CD8-positive, alpha-beta memory T cell (primary cell): ENCODE data around the gene SH2D1A. TPM values are rescaled to one million over a fixed set of nuclear protein-coding genes. Genes with fewer than 3 reads are reported as not detected.
"Not testable (repeated sequence)": the region's sequence is repeated elsewhere in the genome, so short reads cannot be mapped to it uniquely, and the experiment has no call there.

Source experiments
- CTCF ChIA-PET: fragments of 350-600 bp; sonication (Branson Sonifier 250); formaldehyde crosslinking; loops from one replicate; lab custom pipeline; 2021; ENCODE audit warnings: antibody characterized with exemption; lab: Charles Lee
- POLR2A ChIA-PET: fragments of 350-600 bp; sonication (Branson Sonifier 250); formaldehyde crosslinking; loops from one replicate; lab custom pipeline; 2021; ENCODE audit warnings: antibody characterized with exemption; lab: Charles Lee
- DNase-seq, 5 donors: peaks; one replicate each; pipeline versions ENCODE4 v3.0.0 to v3.0.0-alpha.2; 2020 to 2022; ENCODE audit warnings: mixed read lengths in 1 of 5
- H3K27ac ChIP-seq: one replicate; pipeline ENCODE4 v1.7.0; 2013; ENCODE audit warnings: low read depth, mild to moderate bottlenecking, low read length, moderate library complexity
- H3K27me3 ChIP-seq: 2 replicates; pipeline ENCODE4 v1.7.0; 2013; ENCODE audit warnings: low read length, mild to moderate bottlenecking; ENCODE audit not compliant: insufficient read depth, poor library complexity, severe bottlenecking
- H3K36me3 ChIP-seq: 2 replicates; pipeline ENCODE4 v1.7.0; 2013; ENCODE audit warnings: mild to moderate bottlenecking, low read length, moderate library complexity; ENCODE audit not compliant: insufficient read depth
- H3K4me1 ChIP-seq: 2 replicates; pipeline ENCODE4 v1.7.0; 2013; ENCODE audit warnings: mild to moderate bottlenecking, low read length, moderate library complexity; ENCODE audit not compliant: insufficient read depth
- H3K4me3 ChIP-seq: 2 replicates; pipeline ENCODE4 v1.7.0; 2013; ENCODE audit warnings: mild to moderate bottlenecking, low read length
- H3K9me3 ChIP-seq: 2 replicates; pipeline ENCODE4 v1.7.0; 2013; ENCODE audit warnings: mild to moderate bottlenecking, low read length
- H3K27ac Mint-ChIP-seq, 8 donors: one replicate each; pipeline ENCODE4 v1.8.0; 2020 to 2021; ENCODE audit warnings: mixed read lengths in 8 of 8, mild to moderate bottlenecking in 6 of 8, inconsistent platforms in 3 of 8, moderate library complexity in 3 of 8
- H3K27me3 Mint-ChIP-seq, 2 donors: one replicate each; pipeline ENCODE4 v1.8.0; 2020 to 2021; ENCODE audit warnings: mixed read lengths in 2 of 2, mild to moderate bottlenecking in 1 of 2, moderate library complexity in 1 of 2
- H3K36me3 Mint-ChIP-seq, 3 donors: one replicate each; pipeline ENCODE4 v1.8.0; 2020 to 2021; ENCODE audit warnings: mixed read lengths in 3 of 3, inconsistent platforms in 1 of 3, mild to moderate bottlenecking in 1 of 3
- H3K4me1 Mint-ChIP-seq, 3 donors: one replicate each; pipeline ENCODE4 v1.8.0; 2020 to 2021; ENCODE audit warnings: mixed read lengths in 3 of 3, inconsistent platforms in 1 of 3, mild to moderate bottlenecking in 1 of 3
- H3K4me3 Mint-ChIP-seq, 7 donors: one replicate each; pipeline ENCODE4 v1.8.0; 2020 to 2021; ENCODE audit warnings: mixed read lengths in 7 of 7, mild to moderate bottlenecking in 6 of 7, moderate library complexity in 4 of 7, inconsistent platforms in 2 of 7
- H3K9me3 Mint-ChIP-seq, 5 donors: one replicate each; pipeline ENCODE4 v1.8.0; 2020 to 2022; ENCODE audit warnings: mixed read lengths in 5 of 5, mild to moderate bottlenecking in 3 of 5, moderate library complexity in 2 of 5, inconsistent platforms in 1 of 5
- polyA plus RNA-seq: library from polyadenylated mRNA; unstranded; fragments of 300-500 nt; fragmentation: Illumina TruSeq; gene quantifications from one replicate; pipeline ENCODE4 v1.2.3, GENCODE V29; 2021
- total RNA-seq, 2 experiments: library from RNA; stranded (reverse); gene quantifications; one replicate each; pipeline ENCODE4 v1.2.3, GENCODE V29; 2021

Gene SH2D1A
- total RNA-seq (10 to 100 TPM; 90.2 to 94.6 TPM), polyA plus RNA-seq (151 TPM)

DNA sequence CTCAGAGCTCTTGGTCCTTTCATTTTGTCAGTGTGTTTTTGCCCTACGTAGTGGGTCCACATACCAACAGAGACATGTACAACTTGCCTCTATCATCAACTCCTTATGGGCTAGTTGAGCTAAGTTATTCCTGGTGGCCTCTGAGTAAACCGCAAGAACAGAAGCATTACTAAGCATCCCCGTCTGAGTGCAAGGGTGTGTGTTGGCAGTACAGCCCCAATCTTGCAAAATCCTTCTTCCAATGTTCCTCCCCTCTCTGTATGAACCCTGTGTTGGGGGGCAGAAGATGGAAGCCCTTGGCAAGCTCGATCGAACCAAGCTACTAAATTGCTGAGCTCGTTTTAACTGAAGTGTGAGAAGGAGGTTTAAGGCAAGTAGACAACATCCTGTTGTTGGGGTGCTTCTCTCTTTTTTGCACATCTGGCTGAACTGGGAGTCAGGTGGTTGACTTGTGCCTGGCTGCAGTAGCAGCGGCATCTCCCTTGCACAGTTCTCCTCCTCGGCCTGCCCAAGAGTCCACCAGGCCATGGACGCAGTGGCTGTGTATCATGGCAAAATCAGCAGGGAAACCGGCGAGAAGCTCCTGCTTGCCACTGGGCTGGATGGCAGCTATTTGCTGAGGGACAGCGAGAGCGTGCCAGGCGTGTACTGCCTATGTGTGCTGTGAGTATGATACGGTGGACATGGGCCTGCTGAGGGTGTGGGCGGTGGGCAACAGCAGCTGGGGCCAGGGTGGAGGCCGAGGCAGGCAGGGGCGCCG is at the start of gene SH2D1A:
Gene SH2D1A (plus strand): TSS at position 447 of the 760 bp plus-strand sequence. CDS start 80 bp downstream, at position 527.
- no peaks in the 10 kb centered on the region for H3K27me3 Mint-ChIP-seq
- DNase-seq: peak in 3 of 5 donors; percentile 43 to 54 (median 43)
- H3K36me3 Mint-ChIP-seq: peaks cover 0 to 26% (median 0%) of the 10 kb centered on the region in 3 donors
- Histone ChIP-seq H3K27ac (peak within 1 kb of the TSS; percentile 72), H3K27me3 (no peaks in the 10 kb centered on the region), H3K36me3 (no peaks in the 10 kb centered on the region), H3K4me1 (peaks cover 47% of the 10 kb centered on the region), H3K4me3 (peak within 1 kb of the TSS; percentile 73), H3K9me3 (no peaks in the 10 kb centered on the region)
- no peaks in the 10 kb centered on the region for H3K9me3 Mint-ChIP-seq
- H3K27ac Mint-ChIP-seq: peak within 1 kb of the TSS; percentile 83 to 96 (median 95)
- H3K4me3 Mint-ChIP-seq: peak within 1 kb of the TSS; percentile 93 to 100 (median 97)
- peaks cover 46 to 54% (median 53%) of the 10 kb centered on the region in 3 donors for H3K4me1 Mint-ChIP-seq
- ChIA-PET POLR2A (interaction anchor here (0.7 to 1.6 kb wide), 3 partner anchors 9 to 485 kb away, joined by 4 to 9 read pairs (median 5); no protein-coding TSS in a partner anchor), CTCF (interaction anchor here (0.9 to 1.7 kb wide), 8 partner anchors 11 to 513 kb away, joined by 3 to 7 read pairs (median 3); no protein-coding TSS in a partner anchor)

DNA sequence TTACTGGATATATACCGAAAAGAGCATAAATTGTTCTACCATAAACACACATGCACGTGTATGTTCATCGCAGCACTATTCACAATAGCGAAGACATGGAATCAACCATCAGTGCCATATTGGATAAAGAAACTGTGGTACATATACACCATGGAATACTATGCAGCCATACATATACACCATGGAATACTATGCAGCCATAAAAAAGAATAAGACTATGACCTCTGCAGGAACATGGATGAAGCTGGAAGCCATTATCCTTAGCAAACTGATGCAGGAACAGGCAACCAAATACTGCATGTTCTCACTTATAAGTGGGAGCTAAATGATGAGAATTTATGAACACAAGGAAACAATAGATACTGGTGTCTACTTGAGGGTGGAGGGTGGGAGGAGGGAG is 47.0 kb upstream of the SH2D1A start:
- H3K9me3 Mint-ChIP-seq, H3K4me1 ChIP-seq, H3K36me3 Mint-ChIP-seq, H3K27me3 ChIP-seq, H3K4me3 ChIP-seq, DNase-seq, H3K4me3 Mint-ChIP-seq, H3K27me3 Mint-ChIP-seq, POLR2A ChIA-PET, H3K36me3 ChIP-seq, H3K9me3 ChIP-seq, H3K27ac ChIP-seq, CTCF ChIA-PET: not testable (repeated sequence)
- Mint-ChIP-seq H3K27ac (peak overlapping the region in 1 of 8 donors; percentile 26), H3K4me1 (peaks cover 19 to 35% (median 34%) of the 10 kb centered on the region in 3 donors)

DNA sequence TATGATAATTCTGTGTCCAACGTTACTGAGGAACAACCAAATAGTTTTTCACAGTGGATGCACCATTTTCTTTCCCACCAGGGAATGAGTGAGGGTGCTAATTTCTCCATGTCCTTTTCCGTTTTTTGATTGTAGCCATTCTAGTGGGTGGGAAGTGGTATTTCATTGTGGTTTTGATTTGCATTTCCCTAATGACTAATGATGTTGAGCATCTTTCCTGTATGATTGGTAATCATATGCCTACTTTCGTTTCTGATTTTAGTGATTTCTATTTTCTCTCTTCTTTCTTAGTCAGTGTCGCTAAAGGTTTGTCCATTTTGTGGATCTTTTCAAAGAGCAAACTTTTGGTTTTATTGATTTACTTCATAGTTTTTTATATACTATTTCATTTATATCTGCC is 46.0 kb upstream of the SH2D1A start:
- Mint-ChIP-seq H3K27ac (peak overlapping the region; percentile 30 to 91 (median 76)), H3K36me3 (no peaks in the 10 kb centered on the region), H3K4me3 (peak overlapping the region; percentile 51 to 77 (median 66)), H3K27me3 (no peaks in the 10 kb centered on the region), H3K4me1 (peaks cover 19 to 39% (median 36%) of the 10 kb centered on the region in 3 donors), H3K9me3 (peaks cover 0 to 5% (median 0%) of the 10 kb centered on the region in 5 donors)
- Histone ChIP-seq H3K27ac (no peak overlapping the region), H3K9me3 (no peaks in the 10 kb centered on the region), H3K4me3 (no peak overlapping the region), H3K27me3 (no peaks in the 10 kb centered on the region), H3K36me3 (no peaks in the 10 kb centered on the region), H3K4me1 (no peaks in the 10 kb centered on the region)
- peak in 1 of 5 donors; percentile 39 for DNase-seq
- ChIA-PET POLR2A (interaction anchor here (0.6 kb wide), 1 partner anchor 207 kb away, joined by 8 read pairs; no protein-coding TSS in a partner anchor), CTCF (no interaction called here)

DNA sequence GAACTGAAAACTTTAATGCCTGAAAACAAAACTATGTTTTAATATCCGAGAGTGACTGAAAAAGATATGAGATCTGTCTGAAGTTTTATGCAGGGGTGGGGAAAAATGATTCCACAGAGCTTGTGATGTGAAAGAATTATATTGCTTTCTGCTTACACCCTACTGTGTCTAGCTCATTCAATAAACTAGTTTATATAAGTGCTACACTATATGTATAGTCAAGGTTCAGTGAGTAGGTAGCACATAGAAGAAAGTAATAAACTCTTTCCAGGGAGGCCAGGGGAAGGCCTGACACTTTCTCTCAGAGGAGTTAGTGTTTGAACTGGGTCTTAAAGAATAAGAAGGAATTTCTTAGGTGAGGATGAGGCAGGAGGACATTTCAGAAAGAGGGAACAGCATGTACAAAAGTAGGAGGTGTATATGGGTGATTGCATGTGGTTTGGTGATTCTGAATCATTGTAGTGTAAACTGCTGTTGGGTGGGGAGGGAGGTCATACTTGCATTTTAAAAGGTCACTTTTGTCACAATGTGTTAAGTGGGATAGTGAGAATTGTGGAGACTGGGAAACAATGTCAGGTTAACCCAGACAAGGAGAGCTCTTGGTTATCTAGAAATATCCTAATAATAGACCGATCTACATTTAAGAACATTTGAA is 39.0 kb upstream of the SH2D1A start:
- Histone ChIP-seq H3K27ac (no peak overlapping the region), H3K27me3 (no peaks in the 10 kb centered on the region), H3K4me3 (no peak overlapping the region), H3K4me1 (no peaks in the 10 kb centered on the region), H3K36me3 (no peaks in the 10 kb centered on the region), H3K9me3 (no peaks in the 10 kb centered on the region)
- peaks cover 0 to 4% (median 0%) of the 10 kb centered on the region in 3 donors for H3K36me3 Mint-ChIP-seq
- H3K9me3 Mint-ChIP-seq: no peaks in the 10 kb centered on the region
- peak overlapping the region in 1 of 8 donors; percentile 39 for H3K27ac Mint-ChIP-seq
- CTCF ChIA-PET: no interaction called here
- no peak overlapping the region for H3K4me3 Mint-ChIP-seq
- POLR2A ChIA-PET: no interaction called here
- H3K27me3 Mint-ChIP-seq: peaks cover 0 to 10% of the 10 kb centered on the region in 2 donors
- no peak for DNase-seq
- peaks cover 0 to 33% (median 26%) of the 10 kb centered on the region in 3 donors for H3K4me1 Mint-ChIP-seq

DNA sequence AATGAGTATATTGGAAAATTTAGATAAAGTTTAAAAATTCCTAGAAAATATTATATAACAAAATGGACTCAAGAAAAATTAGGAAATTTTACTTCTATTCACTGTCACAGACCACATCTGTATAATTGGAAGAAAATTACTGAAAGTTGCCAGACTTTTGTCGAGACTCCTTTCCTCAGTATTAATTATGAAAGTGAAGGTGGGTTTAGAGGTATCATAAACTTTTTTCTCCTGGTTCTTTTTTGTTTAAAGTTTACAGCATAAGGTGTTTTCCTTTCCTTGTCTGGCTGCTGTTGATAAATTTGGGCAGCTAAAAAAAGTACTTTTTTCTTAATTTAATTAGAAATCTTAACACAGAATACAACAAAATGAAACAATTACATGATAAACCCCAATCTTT is 20.6 kb upstream of the SH2D1A start:
- Mint-ChIP-seq H3K27me3 (peaks cover 0 to 3% of the 10 kb centered on the region in 2 donors), H3K27ac (no peak overlapping the region), H3K4me1 (peaks cover 6 to 35% (median 25%) of the 10 kb centered on the region in 3 donors), H3K36me3 (no peaks in the 10 kb centered on the region), H3K9me3 (no peaks in the 10 kb centered on the region), H3K4me3 (no peak overlapping the region)
- no peak overlapping the region for H3K4me3 ChIP-seq
- CTCF ChIA-PET: interaction anchor here (1.0 kb wide), 1 partner anchor 102 kb away, joined by 3 read pairs; no protein-coding TSS in a partner anchor
- no peak overlapping the region for H3K27ac ChIP-seq
- no peaks in the 10 kb centered on the region for H3K36me3 ChIP-seq
- no peaks in the 10 kb centered on the region for H3K9me3 ChIP-seq
- no peak for DNase-seq
- no peaks in the 10 kb centered on the region for H3K4me1 ChIP-seq
- H3K27me3 ChIP-seq: no peaks in the 10 kb centered on the region
- POLR2A ChIA-PET: no interaction called here

DNA sequence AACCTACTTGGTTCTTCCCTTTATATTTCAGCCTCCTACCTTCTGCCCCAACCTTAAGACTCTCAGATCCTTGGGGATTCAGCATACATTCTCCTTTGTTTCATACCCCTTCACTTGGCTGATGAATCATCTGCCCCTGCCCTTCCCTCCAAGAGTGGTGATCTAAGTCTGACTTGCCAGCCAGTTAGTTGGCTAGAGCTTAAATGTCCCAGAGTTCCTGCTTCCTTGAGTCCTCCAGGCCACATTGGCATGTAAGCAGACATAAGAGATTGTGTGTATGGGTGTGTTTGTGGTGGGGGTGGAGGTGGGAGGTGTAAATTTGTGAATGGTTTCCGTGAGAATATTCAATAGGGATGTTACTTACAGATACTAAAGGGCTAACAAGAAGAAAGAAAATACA is 17.6 kb upstream of the SH2D1A start:
- H3K36me3 Mint-ChIP-seq: no peaks in the 10 kb centered on the region
- Histone ChIP-seq H3K36me3 (no peaks in the 10 kb centered on the region), H3K4me1 (no peaks in the 10 kb centered on the region), H3K27me3 (no peaks in the 10 kb centered on the region), H3K4me3 (no peak overlapping the region), H3K9me3 (no peaks in the 10 kb centered on the region), H3K27ac (no peak overlapping the region)
- DNase-seq: no peak
- ChIA-PET POLR2A (no interaction called here), CTCF (no interaction called here)
- H3K4me1 Mint-ChIP-seq: peaks cover 10 to 39% (median 31%) of the 10 kb centered on the region in 3 donors
- H3K27ac Mint-ChIP-seq: peak overlapping the region in 3 of 8 donors; percentile 38 to 58 (median 46)
- peaks cover 0 to 3% of the 10 kb centered on the region in 2 donors for H3K27me3 Mint-ChIP-seq
- H3K9me3 Mint-ChIP-seq: no peaks in the 10 kb centered on the region
- no peak overlapping the region for H3K4me3 Mint-ChIP-seq

DNA sequence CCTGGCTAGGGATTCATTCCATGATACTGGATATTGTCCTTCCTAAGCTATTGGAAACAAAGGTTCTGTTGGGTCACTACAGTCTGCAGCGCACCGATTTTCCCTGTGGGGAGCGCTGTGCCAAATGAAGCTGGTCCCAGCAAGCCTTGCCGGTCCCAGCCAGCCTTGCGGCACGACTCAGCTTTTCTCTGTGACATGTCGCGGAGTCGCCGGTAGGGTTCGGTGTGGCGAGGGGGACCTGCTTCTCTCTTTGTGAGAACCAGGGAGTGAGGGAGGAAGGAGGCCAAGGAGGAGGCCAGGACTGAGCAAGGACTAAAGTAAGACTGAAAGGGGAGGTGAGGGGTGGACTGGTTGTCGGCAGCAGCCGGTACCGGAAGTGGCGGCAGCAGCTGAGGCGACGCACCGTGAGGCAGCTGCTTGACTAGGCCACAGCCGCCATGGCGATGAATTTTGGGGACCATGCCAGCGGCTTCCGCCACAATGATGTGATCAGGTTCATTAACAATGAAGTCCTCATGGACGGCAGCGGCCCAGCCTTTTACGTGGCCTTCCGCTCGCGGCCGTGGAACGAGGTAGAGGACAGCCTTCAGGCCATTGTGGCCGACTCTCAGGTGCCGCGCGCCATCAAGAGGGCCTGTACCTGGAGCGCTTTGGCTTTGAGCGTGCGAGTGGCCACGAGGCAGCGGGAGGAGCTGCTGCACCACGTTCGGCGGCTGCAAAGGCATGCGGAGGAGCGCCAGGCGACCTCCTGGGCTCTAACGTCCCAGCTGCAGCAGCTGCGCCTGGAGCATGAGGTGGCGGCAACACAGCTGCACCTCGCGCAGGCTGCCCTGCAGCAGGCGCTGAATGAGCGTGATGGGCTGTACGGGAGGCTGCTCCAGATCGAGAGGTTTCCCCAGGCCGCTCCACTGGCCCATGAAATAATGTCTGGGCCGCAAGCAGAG is 13.6 kb upstream of the SH2D1A start, which contains the start of gene TEX13D:
Gene TEX13D (plus strand): TSS at position 180 of the 944 bp plus-strand sequence. CDS start 258 bp downstream, at position 438.
- no peaks in the 10 kb centered on the region for H3K9me3 Mint-ChIP-seq
- POLR2A ChIA-PET: no interaction called here
- H3K36me3 Mint-ChIP-seq: no peaks in the 10 kb centered on the region
- Histone ChIP-seq H3K4me1 (peaks cover 7% of the 10 kb centered on the region), H3K9me3 (no peaks in the 10 kb centered on the region), H3K27ac (no peak within 1 kb of the TSS), H3K27me3 (no peaks in the 10 kb centered on the region), H3K4me3 (no peak within 1 kb of the TSS), H3K36me3 (no peaks in the 10 kb centered on the region)
- DNase-seq: no peak
- no peak within 1 kb of the TSS for H3K27ac Mint-ChIP-seq
- no peak within 1 kb of the TSS for H3K4me3 Mint-ChIP-seq
- peaks cover 22 to 56% (median 52%) of the 10 kb centered on the region in 3 donors for H3K4me1 Mint-ChIP-seq
- H3K27me3 Mint-ChIP-seq: no peaks in the 10 kb centered on the region
- CTCF ChIA-PET: interaction anchor here (0.7 kb wide), 1 partner anchor 9 kb away, joined by 3 read pairs; no protein-coding TSS in a partner anchor
